ENCODE data around the gene ABCF3. TPM values are rescaled to one million over a fixed set of nuclear protein-coding genes. Genes with fewer than 3 reads are reported as not detected.

The ABCF3 gene
- total RNA-seq, 1 experiment from 2014 or later, result 56.1 TPM

- H4K20me1 ChIP-seq (ENCODE audit: control insufficient read depth, insufficient read depth, insufficient read length), result no peaks in the 10 kb centered on the region
- H3K9ac ChIP-seq (ENCODE audit: extremely low read depth, insufficient read length, low read length), result no peak overlapping the region
- no peak overlapping the region for H2BK20ac ChIP-seq (ENCODE audit: low read depth, low read length, poor library complexity, severe bottlenecking)
- peaks cover 5% of the 10 kb centered on the region; the same call in 1 of the 2 replicates for H3K79me2 ChIP-seq (ENCODE audit: insufficient read depth, low read length)
- H3K27me3 ChIP-seq (ENCODE audit: insufficient read depth, low read length), result no peaks in the 10 kb centered on the region
- Mint-ChIP-seq H3K9me3 (no peaks in the 10 kb centered on the region; a peak in 1 of 5 replicates), H3K27ac (no peak overlapping the region), H3K27me3 (ENCODE audit: low read depth) (peaks cover 1% of the 10 kb centered on the region; the same call in 1 of the 2 replicates), H3K4me3 (no peak overlapping the region), H3K4me1 (peaks cover 25 to 26% of the 10 kb centered on the region in 2 experiments), H3K36me3 (ENCODE audit: insufficient read depth in 1 of 3, low read depth in 3 of 3) (peaks cover 48 to 77% (median 65%) of the 10 kb centered on the region in 3 experiments)
- no peak overlapping the region for H2BK15ac ChIP-seq (ENCODE audit: low read depth, low read length)
- no peak overlapping the region for H3K4me2 ChIP-seq (ENCODE audit: insufficient read depth, insufficient read length, low read length)
- no peak overlapping the region for H2AK5ac ChIP-seq (ENCODE audit: insufficient read length, low read length)
- H2AFZ ChIP-seq (ENCODE audit: low read length), result no peak overlapping the region
- H3K14ac ChIP-seq (ENCODE audit: insufficient read depth, low read length), result no peak overlapping the region
- H2BK12ac ChIP-seq (ENCODE audit: insufficient read length, low read depth, low read length), result no peak overlapping the region
- no CpG with 5 or more reads among the region's 17 CpGs for WGBS (ENCODE audit: extremely low coverage, insufficient read length, low lambda C conversion rate)
- no peak overlapping the region for H3K4ac ChIP-seq (ENCODE audit: low read depth, low read length)
- no peak for DNase-seq
- H2BK5ac ChIP-seq (ENCODE audit: insufficient read length, low read length), result no peak overlapping the region
- peaks cover 5% of the 10 kb centered on the region for H3K79me1 ChIP-seq (ENCODE audit: insufficient read depth, low read depth, low read length, poor library complexity, severe bottlenecking)
- no peak overlapping the region for H3K18ac ChIP-seq (ENCODE audit: insufficient read length, low read depth, low read length)
- no peak overlapping the region for H4K5ac ChIP-seq (ENCODE audit: insufficient read length, low read depth, low read length)
- no peak overlapping the region for H3K23ac ChIP-seq (ENCODE audit: insufficient read length, low read depth, low read length)
- no peak for TF ChIP-seq CTCF (conservative IDR thresholded peaks at IDR 0.05)
- H3K23me2 ChIP-seq (ENCODE audit: insufficient read length, low read depth, low read length, poor library complexity, severe bottlenecking), result peaks cover 14% of the 10 kb centered on the region
- no peaks in the 10 kb centered on the region for H3K4me1 ChIP-seq (ENCODE audit: insufficient read depth, low read length)
- H3T11ph ChIP-seq (ENCODE audit: low read length), result no peak overlapping the region
- H4K91ac ChIP-seq (ENCODE audit: insufficient read length, low read depth, low read length), result no peak overlapping the region
- no peak overlapping the region for H3K27ac ChIP-seq (ENCODE audit: insufficient read length, low read depth, low read length)
- H3K9me3 ChIP-seq (ENCODE audit: control insufficient read depth, low read depth, low read length), result no peaks in the 10 kb centered on the region
- no peak overlapping the region for H3K56ac ChIP-seq (ENCODE audit: insufficient read length, low read depth, low read length)
- H2BK120ac ChIP-seq (ENCODE audit: low read depth, low read length, poor library complexity, severe bottlenecking), result no peak overlapping the region
- no peak overlapping the region for H4K8ac ChIP-seq (replicated peaks; ENCODE audit: insufficient read length, low read depth, low read length)
These were observed 2.1 kb downstream of the ABCF3 start for GRCh38 chr3:184188080-184188479.
